A549 (cell line): Measurements from ENCODE around the gene CEP63. TPM values are rescaled to one million over a fixed set of nuclear protein-coding genes. Genes with fewer than 3 reads are reported as not detected.

Experiments
- ATAC-seq, 2 experiments: fragments of 200-7000 bp in 1 of 2; fragments of >200 bp in 1 of 2; cut with Nextera tagmentation in 1 of 2; cut with Tn5 transposase in 1 of 2; 3 replicates each; pipeline versions ENCODE4 v1.8.0 to v1.9.1; 2018 to 2020; ENCODE audit warnings: mild to moderate bottlenecking in 1 of 2, moderate library complexity in 1 of 2
- CTCF ChIA-PET: fragments of 300-600 bp; sonication (Branson Sonifier 250); formaldehyde crosslinking; extraction: SDS; loops from one replicate; lab custom pipeline; 2021; ENCODE audit warnings: antibody characterized with exemption, inconsistent platforms; lab: Yijun Ruan, JAX
- POLR2A ChIA-PET: fragments of 350-600 bp; formaldehyde crosslinking; extraction: SDS; loops from one replicate; lab custom pipeline; 2021; ENCODE audit warnings: antibody characterized with exemption, inconsistent platforms; lab: Yijun Ruan, JAX
- DNase-seq, 2 experiments: peaks; one replicate each; pipeline versions ENCODE4 v3.0.0 to v3.0.0-alpha.2; 2011 to 2016; ENCODE audit warnings: low read depth in 1 of 2, low spot score in 1 of 2
- FAIRE-seq: peaks from 2 replicates; lab custom pipeline; 2011; peaks lifted over from hg19 to GRCh38; lab: Jason Lieb, UNC
- H3K27ac ChIP-seq, 2 experiments: fragments of >200 bp; sonication (Bioruptor Twin); formaldehyde crosslinking; 3 replicates each; pipeline ENCODE4 v1.5.1; 2016 to 2017
- H3K4me1 ChIP-seq: fragments of >200 bp; sonication (Bioruptor Twin); formaldehyde crosslinking; 3 replicates; pipeline ENCODE4 v1.6.1; 2016
- H3K4me2 ChIP-seq: fragments of >200 bp; sonication (Bioruptor Twin); formaldehyde crosslinking; 3 replicates; pipeline ENCODE4 v1.6.1; 2016
- H3K4me3 ChIP-seq: fragments of >200 bp; sonication (Bioruptor Twin); formaldehyde crosslinking; 3 replicates; pipeline ENCODE4 v1.5.1; 2016
- H3K9me3 ChIP-seq: fragments of >200 bp; sonication (Bioruptor Twin); formaldehyde crosslinking; 3 replicates; pipeline ENCODE4 v1.6.1; 2016
- ATOH8 ChIP-seq: fragments of 250-450 bp; sonication (Bioruptor Pico); IDR thresholded peaks from 2 replicates; pipeline ENCODE4 v1.5.0; 2020; ENCODE audit warnings: low read depth, mild to moderate bottlenecking, moderate library complexity
- BCL3 ChIP-seq: fragments of >200 bp; sonication (Bioruptor Twin); formaldehyde crosslinking; IDR thresholded peaks from 3 replicates; pipeline ENCODE4 v1.6.1; 2016
- CEBPB ChIP-seq, 2 experiments: fragments of >200 bp in 1 of 2; sonication (Bioruptor Twin) in 1 of 2; formaldehyde crosslinking in 1 of 2; IDR thresholded peaks; 2 replicates each; pipeline ENCODE4 v1.6.1; 2012 to 2016
- CHD4 ChIP-seq: fragments of 200-600 bp; sonication (generic); IDR thresholded peaks from 2 replicates; pipeline ENCODE4 v1.6.1; 2016; ENCODE audit warnings: antibody characterized with exemption, mild to moderate bottlenecking, borderline replicate concordance
- EP300 ChIP-seq, 2 experiments: fragments of >200 bp; sonication (Bioruptor Twin); formaldehyde crosslinking; IDR thresholded peaks; 2 replicates in 1 of 2; 3 replicates in 1 of 2; pipeline ENCODE4 v1.6.1; 2016 to 2017
- FOSB ChIP-seq: fragments of 250-450 bp; sonication (Bioruptor Pico); IDR thresholded peaks from 2 replicates; pipeline ENCODE4 v1.5.0; 2020; ENCODE audit warnings: mild to moderate bottlenecking, moderate library complexity
- FOXS1 ChIP-seq: fragments of 250-450 bp; sonication (Bioruptor Pico); IDR thresholded peaks from 2 replicates; pipeline ENCODE4 v1.5.0; 2020; ENCODE audit warnings: mild to moderate bottlenecking, moderate library complexity
- HES2 ChIP-seq: fragments of >200 bp; sonication (Bioruptor Twin); formaldehyde crosslinking; IDR thresholded peaks from 2 replicates; pipeline ENCODE4 v1.6.1; 2016
- JUNB ChIP-seq: fragments of >200 bp; sonication (Bioruptor Twin); formaldehyde crosslinking; IDR thresholded peaks from 2 replicates; pipeline ENCODE4 v1.6.1; 2016
- MAX ChIP-seq: IDR thresholded peaks from 2 replicates; pipeline ENCODE4 v1.6.1; 2012
- MAZ ChIP-seq: fragments of 150-350 bp; IDR thresholded peaks from 2 replicates; pipeline ENCODE4 v1.6.1; 2014; ENCODE audit warnings: antibody characterized with exemption, low read depth, low read length, borderline replicate concordance
- NFE2L2 ChIP-seq: fragments of 150-350 bp; conservative IDR thresholded peaks from 2 replicates; pipeline ENCODE4 v1.6.1; 2014; ENCODE audit warnings: low read length
- NPAS2 ChIP-seq: fragments of 250-450 bp; sonication (Bioruptor Pico); IDR thresholded peaks from 2 replicates; pipeline ENCODE4 v1.8.0; 2022; ENCODE audit warnings: mild to moderate bottlenecking, moderate library complexity, borderline replicate concordance
- NR3C1 ChIP-seq: fragments of >200 bp; sonication (Bioruptor Twin); formaldehyde crosslinking; IDR thresholded peaks from 3 replicates; pipeline ENCODE4 v1.6.1; 2017
- POLR2AphosphoS2 ChIP-seq: conservative IDR thresholded peaks from 2 replicates; pipeline ENCODE4 v1.6.1; 2012; ENCODE audit warnings: low read length, improper control_type of control experiment, inconsistent platforms
- RFX5 ChIP-seq: fragments of 450-650 bp; IDR thresholded peaks from 2 replicates; pipeline ENCODE4 v1.7.1; 2014; ENCODE audit warnings: antibody characterized with exemption, mild to moderate bottlenecking, moderate library complexity
- SMC3 ChIP-seq: fragments of >200 bp; sonication (Bioruptor Twin); formaldehyde crosslinking; IDR thresholded peaks from 3 replicates; pipeline ENCODE4 v1.6.1; 2018; ENCODE audit warnings: inconsistent platforms
- USF2 ChIP-seq: fragments of 450-650 bp; IDR thresholded peaks from 2 replicates; pipeline ENCODE4 v1.6.1; 2014; ENCODE audit warnings: antibody characterized with exemption
- ZFP36 ChIP-seq: fragments of 450-650 bp; IDR thresholded peaks from 2 replicates; pipeline ENCODE4 v1.6.1; 2014; ENCODE audit warnings: borderline replicate concordance; ENCODE audit not compliant: partially characterized antibody
- ZSCAN20 ChIP-seq: fragments of 250-450 bp; sonication (Bioruptor Pico); IDR thresholded peaks from 2 replicates; pipeline ENCODE4 v1.8.0; 2022; ENCODE audit warnings: mild to moderate bottlenecking, moderate library complexity
- WGBS: methylation state at CpG from one replicate; pipeline ENCODE4 v1.1.6; 2017; ENCODE audit errors: missing lambda C conversion rate; 5-methylcytosine and 5-hydroxymethylcytosine counted together
- polyA plus RNA-seq, 4 experiments: library from polyadenylated mRNA; depleted of rRNA in 3 of 4; stranded (reverse); fragments of >200 nt; fragmentation: RNase III in 1 of 4; extraction: RNeasy Plus Mini Kit Qiagen cat#74134 plus additional on column Dnase treatment in 1 of 4; gene quantifications; 2 replicates in 3 of 4; 3 replicates in 1 of 4; pipeline ENCODE4 v1.2.3, GENCODE V29; 2011 to 2017

The CEP63 gene
- polyA plus RNA-seq, 2 of the 4 experiments (the other 2 are of a cell fraction): 17.4 to 24.0 TPM

- DNase-seq (no peak), FAIRE-seq (no peak), ATAC-seq (no peak)
- ChIA-PET CTCF (no interaction called here), POLR2A (no interaction called here)
- no peak for TF ChIP-seq FOXS1 (CRISPR knock-in tag)
- no peak for TF ChIP-seq ZSCAN20 (CRISPR knock-in tag)
- TF ChIP-seq RFX5: no peak
- no peak for TF ChIP-seq BCL3
- no peak for TF ChIP-seq USF2
- TF ChIP-seq POLR2AphosphoS2: no peak
- Histone ChIP-seq H3K4me2 (no peak overlapping the region), H3K9me3 (no peaks in the 10 kb centered on the region), H3K27ac (no peak overlapping the region), H3K4me3 (no peak overlapping the region), H3K4me1 (no peaks in the 10 kb centered on the region)
- WGBS: 93% methylated on average over 3 of the region's 3 CpGs
These were observed 73.7 kb downstream of the CEP63 start for GRCh38 chr3:134559591-134559990.

GRCh38 chr3:134562055-134562454 is 76.2 kb downstream of the CEP63 start:
- Histone ChIP-seq H3K27ac (no peak overlapping the region), H3K9me3 (no peaks in the 10 kb centered on the region), H3K4me1 (no peaks in the 10 kb centered on the region), H3K4me2 (no peak overlapping the region), H3K4me3 (no peak overlapping the region)
- DNase-seq: no peak
- WGBS: 88% methylated on average over 4 of the region's 4 CpGs
- CTCF ChIA-PET: no interaction called here
- TF ChIP-seq BCL3: no peak
- TF ChIP-seq ZSCAN20 (CRISPR knock-in tag): no peak
- no peak for TF ChIP-seq NR3C1
- no peak for TF ChIP-seq NPAS2 (CRISPR knock-in tag)
- no peak for TF ChIP-seq MAZ
- no peak for TF ChIP-seq MAX
- no peak for TF ChIP-seq HES2
- TF ChIP-seq ZFP36: no peak
- TF ChIP-seq FOSB (CRISPR knock-in tag): no peak
- no peak for TF ChIP-seq JUNB
- TF ChIP-seq CHD4: no peak
- TF ChIP-seq EP300 (IDR thresholded peaks at IDR 0.05): no peak
- no peak for TF ChIP-seq SMC3
- no peak for TF ChIP-seq ATOH8 (CRISPR knock-in tag)
- no peak for TF ChIP-seq CEBPB (IDR thresholded peaks at IDR 0.05)
- no peak for ATAC-seq
- FAIRE-seq: no peak
- POLR2A ChIA-PET: no interaction called here

- no peak for ATAC-seq
- POLR2A ChIA-PET: no interaction called here
- no peak for FAIRE-seq
These were observed 77.7 kb downstream of the CEP63 start for GRCh38 chr3:134563601-134564000.

More at GRCh38 chr3:134563601-134564000, 77.7 kb downstream of the CEP63 start:
- Histone ChIP-seq H3K4me3 (no peak overlapping the region), H3K9me3 (no peaks in the 10 kb centered on the region), H3K27ac (no peak overlapping the region), H3K4me2 (no peak overlapping the region), H3K4me1 (no peaks in the 10 kb centered on the region)
- CTCF ChIA-PET: no interaction called here
- WGBS: 95% methylated on average over 5 of the region's 6 CpGs
- no peak for DNase-seq
- TF ChIP-seq CEBPB (IDR thresholded peaks at IDR 0.05) (no peak), NFE2L2 (no peak)
